Hair follicular keratinocyte (primary cell): Measurements from ENCODE around the gene DNAH1. TPM values are rescaled to one million over a fixed set of nuclear protein-coding genes. Genes with fewer than 3 reads are reported as not detected.

Source experiments
- total RNA-seq: library from RNA; depleted of rRNA; stranded (reverse); fragments of >200 nt; gene quantifications from 2 replicates; pipeline ENCODE4 v1.2.3, GENCODE V29; 2015

The DNAH1 gene
- 0.27 and 0.86 TPM in 2 replicates for total RNA-seq

DNA sequence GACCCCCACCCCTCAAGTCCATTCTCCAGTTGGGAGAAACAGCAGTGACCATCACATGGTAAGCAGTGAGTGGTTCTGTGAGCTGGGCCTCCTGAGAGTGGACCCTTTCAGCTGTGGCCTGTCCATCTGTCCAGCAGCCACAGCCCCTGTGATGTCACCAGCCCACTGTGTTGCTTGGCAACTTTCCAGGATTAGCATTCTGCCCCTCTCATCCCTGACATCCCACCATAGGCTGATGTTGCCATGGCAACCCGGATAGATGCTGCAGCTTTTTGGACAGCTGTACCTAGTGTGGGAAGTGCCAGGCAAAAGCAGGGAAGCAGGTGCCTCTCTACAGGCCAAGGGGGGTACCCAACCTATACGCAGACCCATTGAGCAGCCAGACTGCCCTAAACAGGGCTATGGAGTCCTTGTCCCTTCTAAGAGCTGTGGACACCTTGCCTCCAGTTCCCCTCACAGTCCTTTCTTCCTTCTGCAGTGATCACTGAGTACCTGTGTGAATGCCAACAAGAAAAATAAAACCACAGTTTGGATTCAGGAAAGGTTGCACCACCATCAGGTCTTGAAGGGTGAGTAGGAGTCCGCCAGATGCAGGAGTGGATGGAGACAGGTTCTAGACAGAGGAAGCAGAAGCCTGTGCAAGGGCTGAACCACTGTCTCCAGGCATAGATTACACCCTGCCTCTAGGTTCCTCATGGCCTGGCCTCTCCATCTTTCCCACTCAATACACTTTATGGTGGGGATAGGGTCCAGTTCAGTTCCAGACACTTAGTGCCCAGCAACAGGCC, at the start of gene DNAH1:
Gene DNAH1 (plus strand): TSS at position 343 of the 788 bp plus-strand sequence. CDS start 6,124 bp downstream, outside the sequence.

DNA sequence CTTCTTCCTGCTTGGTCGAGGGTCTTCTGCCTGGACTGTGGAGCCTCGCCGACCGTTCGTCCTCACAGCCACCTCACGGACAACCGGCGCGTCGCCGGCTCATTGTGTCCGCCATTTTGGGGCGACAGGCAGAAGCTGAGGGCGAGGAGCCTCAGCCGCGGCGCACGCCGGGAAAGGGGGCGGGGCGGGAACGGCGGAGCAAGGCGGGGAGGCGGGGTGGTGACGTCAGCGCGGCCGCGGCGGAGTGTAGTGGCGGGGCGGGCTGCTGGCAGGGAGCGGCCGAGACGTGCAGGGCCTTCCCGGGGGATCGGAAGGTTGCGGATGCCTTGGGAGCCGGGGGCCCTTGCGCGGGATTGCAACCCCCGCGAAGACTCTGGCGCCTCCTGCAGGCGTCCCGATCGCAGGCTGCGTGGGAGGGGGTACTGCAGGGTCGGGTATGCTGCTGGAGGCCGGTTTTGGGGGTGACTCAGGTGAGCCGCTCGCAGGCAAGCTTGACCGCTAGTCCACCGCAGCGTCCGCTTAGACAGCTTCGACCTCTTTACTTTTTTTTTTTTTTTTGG, 37.5 kb upstream of the DNAH1 start, which contains the start of gene WDR82:
Gene WDR82 (minus strand): TSS at position 140 of the 560 bp plus-strand sequence. CDS start 288 bp downstream, outside the sequence.

DNA sequence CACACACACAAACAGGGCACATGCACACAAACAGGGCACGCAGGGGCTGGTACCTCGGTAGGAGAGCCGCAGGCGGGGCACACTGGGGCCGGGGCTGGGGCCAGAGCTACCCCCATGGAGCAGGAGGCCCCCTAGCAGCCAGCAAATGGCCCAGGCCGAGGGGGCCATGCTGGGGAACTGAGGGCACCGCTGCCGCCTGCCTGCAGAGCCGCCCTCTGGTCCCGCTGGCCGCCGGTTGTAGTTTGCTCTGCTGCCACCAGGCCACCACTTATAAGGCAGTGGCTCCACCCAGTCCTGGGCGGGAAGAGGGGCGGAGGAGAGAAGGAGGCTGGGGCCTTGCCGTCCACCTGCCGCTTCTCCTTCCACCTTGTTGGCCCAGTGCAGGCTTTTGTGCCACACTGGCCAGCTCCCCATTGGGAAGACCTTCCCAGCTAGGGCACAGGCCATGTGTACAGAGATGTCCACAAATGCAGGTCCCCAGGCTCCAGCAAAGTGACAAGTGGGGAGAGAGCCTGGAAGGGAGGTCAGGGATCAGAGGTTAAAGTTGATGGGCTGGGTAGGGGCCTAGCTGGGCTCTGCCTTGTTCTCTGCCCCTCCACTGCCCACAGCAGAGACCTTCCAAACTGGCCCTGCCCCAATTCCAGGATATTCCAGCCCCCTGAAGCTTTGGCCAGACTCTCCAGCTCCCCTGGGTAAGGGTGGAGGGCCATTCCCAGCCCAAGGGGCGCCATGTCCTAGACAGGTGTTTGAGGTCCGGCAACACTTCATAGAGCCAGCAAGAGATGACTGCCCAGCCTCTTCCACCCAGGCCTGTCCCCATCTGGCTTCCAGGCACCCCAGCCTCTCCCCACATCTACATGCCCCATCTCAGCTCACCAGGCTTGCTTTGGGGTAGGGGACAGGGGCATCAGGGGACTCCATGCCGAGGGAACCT, 129.0 kb downstream of the DNAH1 start, which contains the start of gene SEMA3G:
Gene SEMA3G (minus strand): TSS at position 244 of the 934 bp plus-strand sequence. CDS start 76 bp downstream, at position 168.

Other genes starting within 250 kb of the DNAH1 start
- gene POC1A, start 161.9 kb upstream of the DNAH1 start, total RNA-seq = 8.7 and 23.7 TPM in 2 replicates
- 43.8 and 52.0 TPM in 2 replicates for gene ALAS1, start 118.2 kb upstream of the DNAH1 start, total RNA-seq
- not detected in 2 replicates for gene TLR9, start 90.7 kb upstream of the DNAH1 start, total RNA-seq
- 149 and 181 TPM in 2 replicates for gene TWF2, start 77.2 kb upstream of the DNAH1 start, total RNA-seq
- 7.6 and 9.9 TPM in 2 replicates for gene PPM1M, start 70.6 kb upstream of the DNAH1 start, total RNA-seq
- 44.5 and 51.0 TPM in 2 replicates for gene WDR82, start 37.7 kb upstream of the DNAH1 start, total RNA-seq
- gene GLYCTK, start 28.5 kb upstream of the DNAH1 start, total RNA-seq = 10.3 and 15.7 TPM in 2 replicates
- 67.8 and 98.0 TPM in 2 replicates for gene BAP1, start 93.7 kb downstream of the DNAH1 start, total RNA-seq
- 7.6 and 10.2 TPM in 2 replicates for gene PHF7, start 94.3 kb downstream of the DNAH1 start, total RNA-seq
- gene SEMA3G, start 128.8 kb downstream of the DNAH1 start, total RNA-seq = 0.46 TPM in 1 of 2 replicates, not detected in the other
- gene TNNC1, start 137.7 kb downstream of the DNAH1 start, total RNA-seq = not detected in 2 replicates
- gene NISCH, start 139.3 kb downstream of the DNAH1 start, total RNA-seq = 24.4 and 36.2 TPM in 2 replicates
- gene STAB1, start 179.0 kb downstream of the DNAH1 start, total RNA-seq = under 0.01 TPM in 1 of 2 replicates, not detected in the other
- 134 and 189 TPM in 2 replicates for gene NT5DC2, start 217.5 kb downstream of the DNAH1 start, total RNA-seq
- 7.2 and 12.3 TPM in 2 replicates for gene UQCC5, start 220.3 kb downstream of the DNAH1 start, total RNA-seq